ENCODE results near the gene DEXI. TPM values are rescaled to one million over a fixed set of nuclear protein-coding genes. Genes with fewer than 3 reads are reported as not detected.

DEXI gene
- total RNA-seq, 1 donor from 2014 or later, result 37.2 TPM

GRCh38 chr16:10987361-10988163 lies 45.3 kb upstream of the DEXI start:
- Mint-ChIP-seq H3K27me3 (ENCODE audit: low read depth) (no peaks in the 10 kb centered on the region), H3K4me1 (ENCODE audit: low read depth) (peaks cover 19% of the 10 kb centered on the region), H3K9me3 (ENCODE audit: low read depth) (no peaks in the 10 kb centered on the region), H3K4me3 (ENCODE audit: unreplicated experiment) (no peak overlapping the region), H3K36me3 (ENCODE audit: low read depth) (peaks cover 27% of the 10 kb centered on the region), H3K27ac (ENCODE audit: unreplicated experiment) (no peak overlapping the region)
- no peak for TF ChIP-seq CTCF (IDR thresholded peaks at IDR 0.05)
- no peak for DNase-seq (ENCODE audit: low spot score)

- Mint-ChIP-seq H3K27ac (ENCODE audit: unreplicated experiment) (no peak overlapping the region), H3K9me3 (ENCODE audit: low read depth) (no peaks in the 10 kb centered on the region), H3K4me1 (ENCODE audit: low read depth) (no peaks in the 10 kb centered on the region), H3K36me3 (ENCODE audit: low read depth) (peaks cover 34% of the 10 kb centered on the region), H3K27me3 (ENCODE audit: low read depth) (no peaks in the 10 kb centered on the region), H3K4me3 (ENCODE audit: unreplicated experiment) (no peak overlapping the region)
- no peak for DNase-seq (ENCODE audit: low spot score)
- TF ChIP-seq CTCF (IDR thresholded peaks at IDR 0.05), result no peak
These were observed 42.2 kb upstream of the DEXI start for GRCh38 chr16:10984509-10984908.

- Mint-ChIP-seq H3K27me3 (ENCODE audit: low read depth) (no peaks in the 10 kb centered on the region), H3K4me1 (ENCODE audit: low read depth) (no peaks in the 10 kb centered on the region), H3K4me3 (ENCODE audit: unreplicated experiment) (no peak overlapping the region), H3K36me3 (ENCODE audit: low read depth) (peaks cover 38% of the 10 kb centered on the region), H3K27ac (ENCODE audit: unreplicated experiment) (no peak overlapping the region), H3K9me3 (ENCODE audit: low read depth) (no peaks in the 10 kb centered on the region)
- no peak for DNase-seq (ENCODE audit: low spot score)
- peak; percentile 26 for TF ChIP-seq CTCF (IDR thresholded peaks at IDR 0.05)
These were observed 40.9 kb upstream of the DEXI start for GRCh38 chr16:10983159-10983558.

- Mint-ChIP-seq H3K36me3 (ENCODE audit: low read depth) (peaks cover 37% of the 10 kb centered on the region), H3K27me3 (ENCODE audit: low read depth) (no peaks in the 10 kb centered on the region), H3K4me3 (ENCODE audit: unreplicated experiment) (no peak overlapping the region), H3K27ac (ENCODE audit: unreplicated experiment) (no peak overlapping the region), H3K4me1 (ENCODE audit: low read depth) (no peaks in the 10 kb centered on the region), H3K9me3 (ENCODE audit: low read depth) (no peaks in the 10 kb centered on the region)
- TF ChIP-seq CTCF (IDR thresholded peaks at IDR 0.05), result no peak
- no peak for DNase-seq (ENCODE audit: low spot score)
These were observed 40.3 kb upstream of the DEXI start for GRCh38 chr16:10982465-10983150.

GRCh38 chr16:10981697-10982216 lies 39.5 kb upstream of the DEXI start:
- Mint-ChIP-seq H3K4me1 (ENCODE audit: low read depth) (no peaks in the 10 kb centered on the region), H3K4me3 (ENCODE audit: unreplicated experiment) (no peak overlapping the region), H3K27ac (ENCODE audit: unreplicated experiment) (no peak overlapping the region), H3K36me3 (ENCODE audit: low read depth) (peaks cover 34% of the 10 kb centered on the region), H3K27me3 (ENCODE audit: low read depth) (no peaks in the 10 kb centered on the region), H3K9me3 (ENCODE audit: low read depth) (no peaks in the 10 kb centered on the region)
- DNase-seq (ENCODE audit: low spot score), result no peak
- TF ChIP-seq CTCF (IDR thresholded peaks at IDR 0.05), result peak; percentile 63
